GM23338 (cell line): Measurements from ENCODE around the gene KCNJ4. TPM values are rescaled to one million over a fixed set of nuclear protein-coding genes. Genes with fewer than 3 reads are reported as not detected.

Experiments used
- ATAC-seq: fragments of 200-7000 bp; cut with Tn5 transposase; 3 replicates; pipeline ENCODE4 v1.9.1; 2020
- DNase-seq: peaks from one replicate; pipeline ENCODE4 v3.0.0-alpha.2; 2015; ENCODE audit warnings: low spot score
- H2AFZ ChIP-seq: fragments of 200-600 bp; sonication (generic); 2 replicates; pipeline ENCODE4 v1.8.0; 2016; ENCODE audit warnings: antibody characterized with exemption, mild to moderate bottlenecking, moderate library complexity
- H3F3A ChIP-seq: fragments of 200-600 bp; sonication (generic); replicated peaks from 2 replicates; pipeline ENCODE4 v1.8.0; 2017; ENCODE audit warnings: antibody characterized with exemption, mixed run types, low read depth
- H3K27ac ChIP-seq: fragments of 200-600 bp; sonication (generic); 2 replicates; pipeline ENCODE4 v1.6.1; 2016; ENCODE audit warnings: low read depth
- H3K27me3 ChIP-seq: fragments of 200-600 bp; sonication (generic); 2 replicates; pipeline ENCODE4 v1.8.0; 2016; ENCODE audit warnings: mild to moderate bottlenecking, mixed run types, moderate library complexity; ENCODE audit not compliant: insufficient read depth
- H3K36me3 ChIP-seq: fragments of 200-600 bp; sonication (generic); 2 replicates; pipeline ENCODE4 v1.8.0; 2016; ENCODE audit warnings: mild to moderate bottlenecking; ENCODE audit not compliant: insufficient read depth
- H3K4me1 ChIP-seq: fragments of 200-600 bp; sonication (generic); 2 replicates; pipeline ENCODE4 v1.8.0; 2016; ENCODE audit warnings: mild to moderate bottlenecking, moderate library complexity; ENCODE audit not compliant: insufficient read depth
- H3K4me2 ChIP-seq: fragments of 200-600 bp; sonication (generic); 2 replicates; pipeline ENCODE4 v1.7.1; 2017; ENCODE audit warnings: mixed run types
- H3K4me3 ChIP-seq: fragments of 200-600 bp; sonication (generic); 2 replicates; pipeline ENCODE4 v1.6.1; 2016; ENCODE audit warnings: mixed run types
- H3K79me2 ChIP-seq: fragments of 200-600 bp; sonication (generic); replicated peaks from 2 replicates; pipeline ENCODE4 v1.8.0; 2017; ENCODE audit warnings: mild to moderate bottlenecking; ENCODE audit not compliant: insufficient read depth
- H3K9me2 ChIP-seq: fragments of 200-600 bp; sonication (generic); 2 replicates; pipeline ENCODE4 v1.8.0; 2017; ENCODE audit not compliant: insufficient read depth
- H4K20me1 ChIP-seq: fragments of 200-600 bp; sonication (generic); replicated peaks from 2 replicates; pipeline ENCODE4 v1.8.0; 2017; ENCODE audit warnings: mild to moderate bottlenecking; ENCODE audit not compliant: insufficient read depth
- H3K27ac Mint-ChIP-seq: 2 replicates; pipeline ENCODE4 v1.8.0; 2020; ENCODE audit warnings: inconsistent platforms, mild to moderate bottlenecking, moderate library complexity, mixed read lengths
- H3K27me3 Mint-ChIP-seq: 3 replicates; pipeline ENCODE4 v1.8.0; 2022; ENCODE audit warnings: low read depth, mild to moderate bottlenecking, moderate library complexity, mixed read lengths, inconsistent platforms; ENCODE audit not compliant: insufficient read depth, poor library complexity
- H3K36me3 Mint-ChIP-seq: 3 replicates; pipeline ENCODE4 v1.8.0; 2021; ENCODE audit warnings: low read depth, mild to moderate bottlenecking, inconsistent platforms, moderate library complexity, mixed read lengths
- H3K4me1 Mint-ChIP-seq: 3 replicates; pipeline ENCODE4 v1.8.0; 2020; ENCODE audit warnings: mild to moderate bottlenecking, inconsistent platforms, mixed read lengths
- H3K4me3 Mint-ChIP-seq: 3 replicates; pipeline ENCODE4 v1.8.0; 2021; ENCODE audit warnings: moderate library complexity, mild to moderate bottlenecking, inconsistent platforms, mixed read lengths
- H3K9me3 Mint-ChIP-seq: 3 replicates; pipeline ENCODE4 v1.8.0; 2020; ENCODE audit warnings: moderate library complexity, mild to moderate bottlenecking, inconsistent platforms, mixed read lengths
- CTCF ChIP-seq, 2 experiments: fragments of 200-600 bp in 1 of 2; sonication (generic) in 1 of 2; conservative IDR thresholded peaks; 2 replicates each; pipeline versions ENCODE4 v1.5.1 to v1.6.1; 2016 to 2017; ENCODE audit warnings: antibody characterized with exemption in 2 of 2, low read depth in 2 of 2, mild to moderate bottlenecking in 2 of 2, moderate library complexity in 1 of 2
- ETS1 ChIP-seq: IDR thresholded peaks from 2 replicates; pipeline ENCODE4 v1.6.1; 2016; ENCODE audit warnings: antibody characterized with exemption
- EZH2 ChIP-seq: fragments of 200-600 bp; sonication (generic); IDR thresholded peaks from one replicate; pipeline ENCODE4 v1.8.0; 2017; ENCODE audit warnings: antibody characterized with exemption, mild to moderate bottlenecking, low read depth; ENCODE audit not compliant: unreplicated experiment
- JUNB ChIP-seq: IDR thresholded peaks from one replicate; pipeline ENCODE4 v1.6.1; 2016; ENCODE audit warnings: antibody characterized with exemption; ENCODE audit not compliant: unreplicated experiment
- NANOG ChIP-seq: IDR thresholded peaks from 2 replicates; pipeline ENCODE4 v1.6.1; 2016; ENCODE audit warnings: antibody characterized with exemption, borderline replicate concordance
- POLR2AphosphoS5 ChIP-seq: IDR thresholded peaks from 2 replicates; pipeline ENCODE4 v1.6.1; 2016; ENCODE audit warnings: antibody characterized with exemption, low read depth
- STAT1 ChIP-seq: IDR thresholded peaks from one replicate; pipeline ENCODE4 v1.6.1; 2016; ENCODE audit warnings: antibody characterized with exemption; ENCODE audit not compliant: unreplicated experiment
- ZNF114 ChIP-seq: fragments of 250-450 bp; sonication (Bioruptor Pico); IDR thresholded peaks from 2 replicates; pipeline ENCODE4 v1.5.0; 2020; ENCODE audit warnings: mild to moderate bottlenecking, moderate library complexity
- ZNF331 ChIP-seq: fragments of 250-450 bp; sonication (Bioruptor Pico); IDR thresholded peaks from 2 replicates; pipeline ENCODE4 v1.5.0; 2020; ENCODE audit warnings: low read depth, mild to moderate bottlenecking, moderate library complexity
- ZNF462 ChIP-seq: fragments of 250-450 bp; sonication (Bioruptor Pico); IDR thresholded peaks from 2 replicates; pipeline ENCODE4 v1.5.0; 2020; ENCODE audit warnings: mild to moderate bottlenecking, moderate library complexity
- polyA plus RNA-seq: library from polyadenylated mRNA; unstranded; fragments of >200 nt; fragmentation: Nextera tagmentation; extraction: Ambion mirVana; gene quantifications from 2 replicates; pipeline ENCODE4 v1.2.1, GENCODE V29; 2016
- total RNA-seq: library from RNA; depleted of rRNA; stranded (reverse); fragments of >200 nt; shearing (Covaris generic); gene quantifications from 2 replicates; pipeline ENCODE4 v1.2.3, GENCODE V29; 2014

The KCNJ4 gene
- total and polyA plus RNA-seq, 2 experiments from 2014 or later = 0.23 to 1.3 TPM

DNA sequence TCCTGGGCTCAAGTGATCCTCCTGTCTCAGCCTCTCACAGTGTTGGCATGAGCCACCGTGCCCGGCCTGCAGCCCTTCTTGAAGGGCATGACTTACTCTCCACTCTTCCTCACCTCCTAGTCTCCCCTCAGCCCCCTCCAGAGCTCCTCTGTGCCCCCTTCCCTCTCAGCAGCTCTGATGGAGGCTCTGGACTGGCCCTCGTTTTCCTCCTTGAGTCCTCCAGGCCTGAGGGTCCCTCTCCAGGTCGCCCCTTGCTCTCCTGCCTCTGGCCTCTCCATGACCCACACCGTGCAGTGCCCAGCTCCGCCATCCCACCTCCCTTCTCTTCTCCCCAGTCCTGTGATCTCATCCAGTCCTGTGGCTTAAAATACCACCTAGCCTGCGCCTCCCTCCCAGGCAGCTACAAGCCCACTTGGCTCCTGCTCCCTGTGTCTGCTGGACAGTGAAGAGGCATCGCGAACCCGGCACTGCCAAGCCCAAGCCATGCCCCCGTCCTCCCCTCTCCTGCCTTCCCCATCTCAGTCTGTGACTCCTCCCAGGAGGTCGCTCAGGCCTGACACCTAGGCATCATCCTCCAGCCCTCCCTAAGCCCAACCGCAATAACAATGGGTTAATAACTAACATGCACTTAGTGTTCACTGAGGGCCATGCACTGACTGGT, 11.9 kb downstream of the KCNJ4 start (continued):
- TF ChIP-seq STAT1 (no peak), CTCF (conservative IDR thresholded peaks at IDR 0.05; ENCODE audit: low read depth in 2 of 2) (no peak)

- no peaks in the 10 kb centered on the region for H3K79me2 ChIP-seq
- no peaks in the 10 kb centered on the region for H4K20me1 ChIP-seq
- no peaks in the 10 kb centered on the region for H3K9me2 ChIP-seq
- DNase-seq (no peak), ATAC-seq (no peak)
- no peaks in the 10 kb centered on the region for H3F3A ChIP-seq
- H3K4me1 Mint-ChIP-seq = peaks cover 5% of the 10 kb centered on the region; the same call in 1 of the 3 replicates
- H3K4me3 ChIP-seq = no peak overlapping the region
- H3K9me3 Mint-ChIP-seq = no peaks in the 10 kb centered on the region; the same call in 2 of the 3 replicates
- H3K4me2 ChIP-seq = no peak overlapping the region
- no peak overlapping the region for H2AFZ ChIP-seq
- no peaks in the 10 kb centered on the region for H3K4me1 ChIP-seq
- H3K4me3 Mint-ChIP-seq = no peak overlapping the region
- peaks cover 12% of the 10 kb centered on the region for H3K27me3 Mint-ChIP-seq
- H3K27ac Mint-ChIP-seq = no peak overlapping the region
- no peak overlapping the region for H3K27ac ChIP-seq
- no peaks in the 10 kb centered on the region for H3K27me3 ChIP-seq
- no peaks in the 10 kb centered on the region for H3K36me3 Mint-ChIP-seq
- no peaks in the 10 kb centered on the region for H3K36me3 ChIP-seq
- TF ChIP-seq NANOG (no peak), POLR2AphosphoS5 (no peak), EZH2 (no peak), JUNB (no peak), ETS1 (no peak), ZNF114 (CRISPR knock-in tag) (no peak), ZNF462 (CRISPR knock-in tag) (no peak), ZNF331 (CRISPR knock-in tag) (no peak)
Measured at GRCh38 chr22:38441620-38442287, 13.2 kb downstream of the KCNJ4 start.
